NT2/D1 (cell line): Measurements from ENCODE around the gene FARS2.
A peak's percentile ranks its signal among the peaks of the same experiment; 100 is the strongest.

Experiments used
- DNase-seq: peaks from one replicate; pipeline ENCODE4 v3.0.0-alpha.2; 2011; ENCODE audit warnings: low read depth, low spot score
- H3K27me3 ChIP-seq: 2 replicates; pipeline ENCODE4 v1.6.0; 2011; ENCODE audit warnings: mild to moderate bottlenecking; ENCODE audit not compliant: insufficient read length, insufficient read depth
- H3K36me3 ChIP-seq: 2 replicates; pipeline ENCODE4 v1.6.1; 2011; ENCODE audit warnings: mild to moderate bottlenecking, low read length, mixed read lengths; ENCODE audit not compliant: insufficient read depth, insufficient read length
- H3K4me1 ChIP-seq: 2 replicates; pipeline ENCODE4 v1.5.1; 2011; ENCODE audit not compliant: insufficient read depth, insufficient read length
- H3K4me3 ChIP-seq: 2 replicates; pipeline ENCODE4 v1.5.1; 2011; ENCODE audit warnings: low read depth; ENCODE audit not compliant: insufficient read length
- H3K9ac ChIP-seq: 2 replicates; pipeline ENCODE4 v1.6.0; 2011; ENCODE audit warnings: low read depth; ENCODE audit not compliant: insufficient read length
- H3K9me3 ChIP-seq: 2 replicates; pipeline ENCODE4 v1.5.1; 2011; ENCODE audit warnings: mild to moderate bottlenecking, low read length; ENCODE audit not compliant: insufficient read depth
- SUZ12 ChIP-seq: IDR thresholded peaks from 2 replicates; pipeline ENCODE4 v1.6.1; 2011; ENCODE audit not compliant: insufficient read length, insufficient read depth; ENCODE audit errors: extremely low read depth
- YY1 ChIP-seq: IDR thresholded peaks from 2 replicates; pipeline ENCODE4 v1.6.1; 2011; ENCODE audit not compliant: insufficient read length, insufficient read depth
- ZNF274 ChIP-seq: IDR thresholded peaks from 2 replicates; pipeline ENCODE4 v1.6.1; 2011; ENCODE audit warnings: mild to moderate bottlenecking, low read depth, low read length

FARS2 gene

DNA sequence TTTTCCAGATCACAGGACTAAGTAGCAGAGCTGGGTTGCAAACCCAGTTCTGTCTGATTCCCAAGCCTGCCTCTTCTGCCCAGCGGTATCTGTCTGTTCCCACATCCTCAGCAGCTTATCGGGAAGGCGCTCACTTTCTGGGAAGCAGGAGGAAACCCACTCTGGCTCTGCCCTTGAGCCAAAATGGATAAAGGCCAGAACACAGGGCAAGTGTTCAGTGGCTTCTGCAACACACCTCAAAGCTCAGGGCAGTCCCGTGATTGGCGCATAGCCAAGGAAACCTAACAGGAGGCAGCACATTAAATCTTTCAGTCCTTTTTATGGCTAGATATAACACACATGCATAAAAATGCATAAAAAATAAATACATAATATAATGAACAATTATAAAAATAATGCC is 483.2 kb downstream of the FARS2 start:
- no peak for TF ChIP-seq ZNF274
- no peak for TF ChIP-seq SUZ12
- TF ChIP-seq YY1, result no peak
- no peak overlapping the region for H3K4me3 ChIP-seq
- H3K4me1 ChIP-seq, result no peaks in the 10 kb centered on the region
- no peaks in the 10 kb centered on the region for H3K27me3 ChIP-seq
- no peak overlapping the region for H3K9ac ChIP-seq
- no peak for DNase-seq
- H3K36me3 ChIP-seq, result no peaks in the 10 kb centered on the region
- H3K9me3 ChIP-seq, result no peaks in the 10 kb centered on the region

DNA sequence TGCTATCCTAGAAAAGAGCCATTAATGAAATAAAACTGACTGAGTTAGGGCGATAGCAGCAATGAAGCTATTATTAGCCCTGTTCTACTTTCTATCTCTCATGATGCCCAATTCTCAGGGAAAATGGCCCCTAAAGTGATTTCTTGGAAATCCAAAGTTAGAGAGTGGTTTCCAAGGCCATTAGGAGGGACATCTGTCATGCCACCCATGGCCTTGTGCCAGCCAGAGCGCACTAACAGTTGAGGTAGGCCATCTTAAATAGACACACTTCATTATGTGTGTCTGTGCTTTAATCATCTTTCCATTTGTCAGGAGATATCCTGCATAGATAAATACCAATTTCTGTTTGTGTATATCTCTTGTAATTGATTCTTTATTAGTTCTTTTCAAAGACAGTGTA is 483.8 kb downstream of the FARS2 start:
- no peak overlapping the region for H3K9ac ChIP-seq
- DNase-seq, result no peak

DNA sequence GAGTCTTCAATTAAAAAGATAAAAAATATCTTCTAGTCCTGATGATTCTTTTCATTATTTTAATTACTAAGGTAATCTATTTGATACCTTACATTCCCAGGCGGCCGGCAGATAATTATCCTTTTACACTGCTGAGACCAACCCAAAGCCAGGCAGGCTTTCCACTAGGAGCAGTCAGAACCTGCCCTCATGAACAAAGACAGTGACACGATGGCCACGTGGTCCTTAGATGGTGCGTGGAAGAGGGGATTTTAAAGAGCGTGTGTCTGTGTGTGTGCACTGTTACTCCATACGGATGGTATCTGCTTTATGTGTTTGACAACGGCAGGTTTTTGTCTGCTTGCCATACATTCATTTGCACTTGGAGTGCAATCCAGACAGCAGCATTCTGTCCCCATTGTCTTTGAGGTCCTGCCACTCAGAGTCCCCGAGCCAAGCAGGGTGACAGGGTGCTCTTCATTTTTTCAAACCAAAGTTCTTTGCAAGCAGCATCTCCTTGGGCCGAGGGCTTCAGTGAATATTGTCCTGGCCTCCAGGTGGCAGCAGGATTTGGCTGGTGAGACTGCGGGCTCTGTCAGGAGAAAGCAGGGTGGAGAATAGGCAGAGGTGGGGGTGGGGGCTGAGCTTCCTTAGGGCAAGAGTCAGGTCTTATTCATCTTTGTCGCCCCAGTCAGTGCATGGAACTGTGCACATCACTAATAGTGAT is 484.9 kb downstream of the FARS2 start:
- Histone ChIP-seq H3K9ac (no peak overlapping the region), H3K4me1 (no peaks in the 10 kb centered on the region), H3K9me3 (no peaks in the 10 kb centered on the region), H3K4me3 (no peak overlapping the region), H3K27me3 (no peaks in the 10 kb centered on the region), H3K36me3 (no peaks in the 10 kb centered on the region)
- TF ChIP-seq ZNF274 (no peak), SUZ12 (no peak), YY1 (no peak)
- peak; percentile 22 for DNase-seq

More for the DNA sequence above, 483.8 kb downstream of the FARS2 start:
- Histone ChIP-seq H3K36me3 (no peaks in the 10 kb centered on the region), H3K27me3 (no peaks in the 10 kb centered on the region), H3K4me3 (no peak overlapping the region), H3K4me1 (no peaks in the 10 kb centered on the region), H3K9me3 (no peaks in the 10 kb centered on the region)
- TF ChIP-seq ZNF274, result no peak
- no peak for TF ChIP-seq YY1
- TF ChIP-seq SUZ12, result no peak

DNA sequence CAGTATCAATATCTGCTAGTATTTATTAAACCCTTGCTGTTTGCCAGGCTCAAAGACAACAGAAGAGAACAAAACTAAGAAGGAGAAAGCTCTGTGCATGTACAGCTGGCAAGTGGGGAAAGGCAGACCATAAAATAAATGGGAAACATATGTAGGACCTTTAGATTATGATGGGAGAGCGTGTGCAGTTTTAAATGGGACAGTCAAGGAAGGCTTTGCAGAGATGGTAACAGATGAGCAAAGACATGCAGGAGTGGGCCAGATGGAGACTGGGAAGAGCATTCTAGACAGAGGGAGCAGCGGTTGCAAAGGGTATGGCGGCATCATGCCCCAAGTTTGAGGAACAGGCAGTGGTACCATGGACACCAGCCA is 485.4 kb downstream of the FARS2 start:
- TF ChIP-seq SUZ12 (no peak), YY1 (no peak), ZNF274 (no peak)
- H3K27me3 ChIP-seq, result no peaks in the 10 kb centered on the region
- no peaks in the 10 kb centered on the region for H3K4me1 ChIP-seq
- H3K4me3 ChIP-seq, result no peak overlapping the region
- no peaks in the 10 kb centered on the region for H3K36me3 ChIP-seq
- no peak overlapping the region for H3K9ac ChIP-seq
- no peaks in the 10 kb centered on the region for H3K9me3 ChIP-seq
- DNase-seq, result no peak

DNA sequence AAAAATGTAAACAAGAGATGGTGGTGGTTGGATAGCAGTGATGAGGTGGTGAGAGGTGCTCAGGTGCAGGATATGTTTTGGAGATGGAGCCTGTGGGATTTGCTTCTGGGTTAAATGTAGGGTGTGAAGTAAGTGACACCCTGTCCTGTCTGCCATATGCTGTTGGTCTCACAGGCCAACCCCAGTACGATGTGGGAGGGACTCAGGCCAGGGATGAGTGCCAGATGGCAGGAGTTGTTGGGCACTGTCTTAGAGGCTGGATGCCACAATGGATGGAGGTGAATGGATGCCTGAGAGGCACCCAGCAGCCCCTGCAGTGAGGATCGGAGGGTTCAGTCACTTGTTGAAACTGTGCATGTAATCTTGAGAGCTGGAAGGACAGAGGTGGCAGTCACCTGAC is 486.1 kb downstream of the FARS2 start:
- Histone ChIP-seq H3K9me3 (no peaks in the 10 kb centered on the region), H3K4me1 (no peaks in the 10 kb centered on the region), H3K27me3 (no peaks in the 10 kb centered on the region), H3K36me3 (no peaks in the 10 kb centered on the region), H3K4me3 (no peak overlapping the region), H3K9ac (no peak overlapping the region)
- TF ChIP-seq YY1, result no peak
- TF ChIP-seq ZNF274, result no peak
- TF ChIP-seq SUZ12, result no peak
- DNase-seq, result no peak

DNA sequence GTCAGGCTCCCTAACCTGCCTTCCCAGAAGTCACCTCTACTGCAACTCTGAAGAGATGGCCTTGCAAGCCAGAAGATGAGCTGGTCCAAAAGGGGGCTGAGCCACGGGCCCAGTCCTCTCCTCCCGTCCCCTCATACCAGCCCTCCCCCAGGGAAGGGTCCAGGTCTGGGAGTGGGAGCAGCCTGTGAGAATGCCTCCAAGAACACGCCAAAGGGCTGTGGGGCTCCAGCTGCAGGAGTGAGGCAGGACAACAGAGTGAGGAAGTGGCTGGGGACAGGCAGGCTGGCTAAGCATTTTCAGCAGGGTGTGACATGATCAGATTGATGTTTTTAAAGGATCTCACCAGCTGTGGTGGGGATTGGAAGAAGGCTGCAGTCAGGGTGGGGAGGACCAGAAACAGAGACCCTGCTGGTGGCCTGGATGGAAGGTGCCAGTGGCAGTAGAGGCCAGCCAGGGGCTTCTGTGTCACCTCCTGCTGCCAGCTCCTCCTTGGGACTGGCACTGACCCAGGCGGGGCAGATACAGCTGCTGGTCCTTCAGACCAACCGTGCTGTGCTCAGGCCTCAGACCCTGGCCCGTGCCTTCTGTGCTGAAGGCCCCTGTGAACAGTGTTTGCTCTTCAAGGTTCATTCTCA is 487.8 kb downstream of the FARS2 start:
- Histone ChIP-seq H3K4me3 (no peak overlapping the region), H3K36me3 (no peaks in the 10 kb centered on the region), H3K9me3 (peaks cover 2% of the 10 kb centered on the region; the same call in 1 of the 2 replicates), H3K27me3 (no peaks in the 10 kb centered on the region), H3K4me1 (peaks cover 3% of the 10 kb centered on the region), H3K9ac (no peak overlapping the region)
- no peak for DNase-seq
- TF ChIP-seq YY1 (no peak), ZNF274 (no peak), SUZ12 (no peak)

DNA sequence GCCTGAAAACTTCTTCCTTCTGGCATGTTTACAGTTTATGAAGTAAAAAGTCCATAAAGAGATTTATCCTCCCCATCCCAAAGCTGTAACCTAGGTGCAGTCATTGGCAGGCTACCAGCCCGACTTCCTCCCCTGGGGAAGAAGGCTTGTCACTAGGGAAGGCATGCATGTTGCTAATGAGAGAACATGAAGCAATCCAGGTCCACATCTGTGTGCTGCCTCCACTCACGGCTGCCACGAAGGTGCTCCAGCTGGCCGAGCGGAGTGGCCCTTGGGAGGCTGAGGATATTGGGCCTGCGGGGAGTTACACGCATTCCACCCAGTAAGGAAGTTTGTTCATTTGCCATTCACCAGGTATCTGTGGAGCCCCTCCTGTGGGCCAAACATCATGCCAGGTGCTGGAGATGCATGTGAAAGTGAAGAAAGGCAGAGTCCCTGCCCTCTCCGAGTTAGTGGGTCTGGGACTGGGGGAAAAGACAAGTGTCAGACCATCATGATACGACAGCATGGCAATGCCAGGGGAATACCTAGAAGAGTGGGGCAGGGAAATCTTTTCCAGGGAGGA is 488.4 kb downstream of the FARS2 start:
- no peak for DNase-seq
- Histone ChIP-seq H3K9me3 (peaks cover 8% of the 10 kb centered on the region; the same call in 1 of the 2 replicates), H3K9ac (no peak overlapping the region), H3K4me1 (peaks cover 3% of the 10 kb centered on the region), H3K36me3 (no peaks in the 10 kb centered on the region), H3K4me3 (no peak overlapping the region), H3K27me3 (no peaks in the 10 kb centered on the region)
- TF ChIP-seq SUZ12 (no peak), YY1 (no peak), ZNF274 (no peak)
